A673 (cell line): Measurements from ENCODE around the gene DMGDH. TPM values are rescaled to one million over a fixed set of nuclear protein-coding genes. Genes with fewer than 3 reads are reported as not detected.

Experiments used
- BruUV-seq: library from RNA; stranded (reverse); fragments of 400-500 nt; replicated peaks from 2 replicates; lab custom pipeline; 2021; lab: Mats Ljungman, UMichigan
- CTCF ChIA-PET: fragments of 300-600 bp; sonication (Branson Sonifier 250); formaldehyde crosslinking; loops from one replicate; lab custom pipeline; 2022; ENCODE audit warnings: antibody characterized with exemption; lab: Charles Lee
- POLR2A ChIA-PET: fragments of 300-600 bp; sonication (Branson Sonifier 250); formaldehyde crosslinking; loops from one replicate; lab custom pipeline; 2022; ENCODE audit warnings: antibody characterized with exemption; ENCODE audit not compliant: low non-redundant PET; lab: Charles Lee
- DNase-seq: peaks from one replicate; pipeline ENCODE4 v3.0.0-alpha.2; 2015; ENCODE audit warnings: low spot score
- H3K27ac ChIP-seq: fragments of 200-600 bp; sonication (generic); 2 replicates; pipeline ENCODE4 v1.5.1; 2016; ENCODE audit warnings: mixed run types, low read depth, mild to moderate bottlenecking, mixed read lengths, antibody characterized with exemption, low read length; ENCODE audit not compliant: poor library complexity, severe bottlenecking
- H3K27me3 ChIP-seq: fragments of 200-600 bp; sonication (generic); replicated peaks from 2 replicates; pipeline ENCODE4 v1.6.1; 2017; ENCODE audit warnings: mixed run types, low read depth, mild to moderate bottlenecking, mixed read lengths, antibody characterized with exemption, low read length; ENCODE audit not compliant: insufficient read depth, poor library complexity
- H3K36me3 ChIP-seq: fragments of 200-600 bp; sonication (generic); 2 replicates; pipeline ENCODE4 v1.6.1; 2016; ENCODE audit warnings: mixed run types, mild to moderate bottlenecking, mixed read lengths, antibody characterized with exemption, low read length; ENCODE audit not compliant: insufficient read depth, poor library complexity, severe bottlenecking
- H3K4me1 ChIP-seq: fragments of 200-600 bp; sonication (generic); 2 replicates; pipeline ENCODE4 v1.6.1; 2017; ENCODE audit warnings: mixed run types, mild to moderate bottlenecking, mixed read lengths, antibody characterized with exemption, low read length; ENCODE audit not compliant: insufficient read depth, poor library complexity, severe bottlenecking
- H3K4me3 ChIP-seq: fragments of 200-600 bp; sonication (generic); 2 replicates; pipeline ENCODE4 v1.5.1; 2016; ENCODE audit warnings: low read depth, mixed run types, mild to moderate bottlenecking, mixed read lengths, low read length; ENCODE audit not compliant: poor library complexity, severe bottlenecking
- H3K9me3 ChIP-seq: fragments of 200-600 bp; sonication (generic); 2 replicates; pipeline ENCODE4 v1.6.1; 2016; ENCODE audit warnings: mixed run types, low read depth, mild to moderate bottlenecking, mixed read lengths, antibody characterized with exemption, low read length; ENCODE audit not compliant: poor library complexity, severe bottlenecking
- CTCF ChIP-seq: fragments of 300-800, 200-600 bp; sonication (generic); conservative IDR thresholded peaks from 2 replicates; pipeline ENCODE4 v1.5.1; 2017; ENCODE audit warnings: low read depth, mild to moderate bottlenecking, antibody characterized with exemption, low read length, moderate library complexity, mixed read lengths
- EZH2 ChIP-seq: fragments of 200-600 bp; sonication (generic); IDR thresholded peaks from 2 replicates; pipeline ENCODE4 v1.6.1; 2017; ENCODE audit warnings: borderline replicate concordance, low read depth, mild to moderate bottlenecking, mixed read lengths, antibody characterized with exemption, low read length; ENCODE audit not compliant: poor library complexity, severe bottlenecking
- intact Hi-C: fragments of 100-400 bp; cut with micrococcal nuclease; formaldehyde crosslinking; loops from one replicate; pipeline ENCODE4 v1.10.0; 2022; ENCODE audit not compliant: unreplicated experiment
- total RNA-seq: library from RNA; stranded (reverse); gene quantifications from 2 replicates; pipeline ENCODE4 v1.2.3, GENCODE V29; 2021

The DMGDH gene
- total RNA-seq, 1 experiment from 2014 or later: 0.15 TPM

- Histone ChIP-seq H3K36me3 (no peaks in the 10 kb centered on the region), H3K27me3 (no peaks in the 10 kb centered on the region), H3K4me3 (no peak overlapping the region), H3K9me3 (no peaks in the 10 kb centered on the region), H3K4me1 (no peaks in the 10 kb centered on the region), H3K27ac (no peak overlapping the region)
- CTCF ChIA-PET: no interaction called here
- POLR2A ChIA-PET: no interaction called here
- intact Hi-C loops: loop anchor here (10.0 kb wide), 1 partner anchor 427 kb away; no protein-coding TSS in a partner anchor
- no peak for TF ChIP-seq EZH2
- no peak for TF ChIP-seq CTCF
- no peak for DNase-seq
- BruUV-seq: no TSS peak
Observed at GRCh38 chr5:78961743-78962142, 107.7 kb downstream of the DMGDH start.

- no peak for TF ChIP-seq EZH2
- TF ChIP-seq CTCF: no peak
- H3K4me3 ChIP-seq: no peak overlapping the region
- intact Hi-C loops: loop anchor here (10.0 kb wide), 1 partner anchor 425 kb away; no protein-coding TSS in a partner anchor
Observed at GRCh38 chr5:78959767-78960166, 109.7 kb downstream of the DMGDH start.

GRCh38 chr5:78958672-78959445 is 110.6 kb downstream of the DMGDH start:
- no peak for DNase-seq
- Histone ChIP-seq H3K27ac (no peak overlapping the region), H3K27me3 (no peaks in the 10 kb centered on the region), H3K36me3 (no peaks in the 10 kb centered on the region), H3K4me3 (no peak overlapping the region), H3K9me3 (no peaks in the 10 kb centered on the region), H3K4me1 (peaks cover 2% of the 10 kb centered on the region)
- BruUV-seq: no TSS peak
- POLR2A ChIA-PET: interaction anchor here (0.7 kb wide), 1 partner anchor 1278 kb away, joined by 3 read pairs; no protein-coding TSS in a partner anchor
- TF ChIP-seq EZH2 (no peak), CTCF (no peak)
- intact Hi-C loops: no loop called here
- CTCF ChIA-PET: no interaction called here

More at GRCh38 chr5:78959767-78960166, 109.7 kb downstream of the DMGDH start:
- no peaks in the 10 kb centered on the region for H3K4me1 ChIP-seq
- H3K27me3 ChIP-seq: no peaks in the 10 kb centered on the region
- no TSS peak for BruUV-seq
- no peaks in the 10 kb centered on the region for H3K9me3 ChIP-seq
- POLR2A ChIA-PET: no interaction called here
- CTCF ChIA-PET: no interaction called here
- no peak overlapping the region for H3K27ac ChIP-seq
- DNase-seq: no peak
- H3K36me3 ChIP-seq: no peaks in the 10 kb centered on the region
